ENCODE measurements around the gene PAFAH1B1.
A peak's percentile ranks its signal among the peaks of the same experiment; 100 is the strongest.
"Not testable (repeated sequence)": the region's sequence is repeated elsewhere in the genome, so short reads cannot be mapped to it uniquely, and the experiment has no call there.

Gene PAFAH1B1

DNA sequence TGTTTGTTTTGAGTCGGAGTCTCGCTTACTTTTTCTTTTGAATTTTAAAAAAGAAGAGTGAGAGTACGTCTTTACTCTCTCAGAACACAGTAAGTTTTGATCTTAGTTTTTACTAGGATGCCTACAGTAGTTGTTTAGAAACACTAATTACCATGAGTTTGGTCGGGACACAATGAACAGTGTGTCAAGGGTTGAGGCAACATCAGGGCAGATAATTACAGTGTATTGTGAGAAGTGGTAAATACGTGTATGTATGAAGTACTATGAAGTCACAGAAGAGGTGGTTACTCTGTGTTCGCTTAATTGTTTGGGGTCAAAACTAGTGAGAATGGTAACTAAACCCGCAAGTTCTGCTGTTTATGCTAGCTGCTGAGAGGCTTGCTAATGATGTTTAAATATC is 18.2 kb downstream of the PAFAH1B1 start:
- FAIRE-seq = no peak

DNA sequence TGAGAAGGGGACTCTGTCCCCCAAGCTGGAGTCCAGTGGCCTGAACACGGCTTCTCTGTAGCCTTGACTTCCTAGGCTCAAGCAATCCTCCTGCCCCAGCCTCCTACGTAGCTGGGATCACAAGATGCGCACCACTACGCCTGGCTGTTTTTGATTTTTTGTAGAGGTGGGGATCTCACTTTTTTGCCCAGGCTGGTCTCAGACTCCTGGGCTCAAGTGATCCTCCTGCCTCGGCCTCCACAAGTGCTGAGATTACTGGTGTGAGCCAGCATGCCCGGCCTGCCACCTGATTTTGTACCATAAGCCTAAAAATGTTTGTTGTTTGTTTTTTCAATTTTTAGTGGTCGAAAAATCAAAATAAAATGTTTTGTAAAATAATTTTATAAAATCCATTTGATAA is 19.2 kb downstream of the PAFAH1B1 start:
- DNase-seq (ENCODE audit: insufficient read length, low spot score) (no peak), FAIRE-seq (no peak)
- TF ChIP-seq POLR2A (IDR thresholded peaks at IDR 0.05; ENCODE audit: low read depth, low read length) (no peak), POLR2AphosphoS5 (IDR thresholded peaks at IDR 0.05; ENCODE audit: low read depth, low read length) (no peak), POU2F2 (IDR thresholded peaks at IDR 0.05; ENCODE audit: low read depth, low read length) (no peak)

More for the DNA sequence above, 18.2 kb downstream of the PAFAH1B1 start:
- TF ChIP-seq POLR2AphosphoS5 (IDR thresholded peaks at IDR 0.05; ENCODE audit: low read depth, low read length) = no peak
- no peak for TF ChIP-seq TAF1 (IDR thresholded peaks at IDR 0.05; ENCODE audit: low read depth, low read length)
- no peak for TF ChIP-seq POU2F2 (IDR thresholded peaks at IDR 0.05; ENCODE audit: low read depth, low read length)
- DNase-seq (ENCODE audit: insufficient read length, low spot score) = no peak

DNA sequence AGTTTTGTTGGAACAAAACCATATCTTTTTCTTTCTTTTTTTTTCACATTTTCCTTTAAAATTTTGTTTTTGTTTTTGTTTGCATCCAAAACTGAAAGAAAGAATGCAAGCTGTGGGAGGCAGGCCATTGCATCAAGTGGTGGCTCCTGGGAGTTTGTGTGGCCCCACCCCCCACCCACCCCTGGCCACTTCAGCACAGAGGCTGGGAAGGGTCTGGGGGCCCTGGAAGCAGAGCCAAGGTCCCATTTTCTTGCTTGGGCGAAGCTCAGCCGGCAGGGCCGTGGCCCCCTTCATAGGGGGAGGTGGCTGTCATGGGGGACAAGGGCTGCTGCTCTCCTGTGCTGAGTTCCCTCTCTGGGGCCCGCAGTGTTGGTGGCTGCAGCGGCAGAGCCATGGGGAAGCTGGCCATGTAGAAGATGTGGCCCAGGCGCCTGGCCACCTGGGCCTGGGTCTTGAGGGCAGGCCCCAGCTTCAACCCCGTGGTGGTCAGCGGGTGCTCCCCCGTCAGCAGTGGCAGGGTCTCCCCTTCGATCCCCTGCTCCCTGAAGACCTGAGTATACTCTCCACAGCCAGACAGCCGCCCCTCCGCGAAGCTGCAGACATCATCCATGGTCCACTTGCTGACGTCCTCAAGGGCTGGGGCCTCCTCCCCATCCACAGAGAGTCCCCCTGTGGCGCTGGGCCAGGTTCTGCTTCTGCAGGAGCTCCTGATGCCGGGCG is 19.8 kb downstream of the PAFAH1B1 start:
- no peak for FAIRE-seq
- DNase-seq (ENCODE audit: insufficient read length, low spot score) = no peak
- TF ChIP-seq POLR2A (IDR thresholded peaks at IDR 0.05; ENCODE audit: low read depth, low read length) (no peak), TAF1 (IDR thresholded peaks at IDR 0.05; ENCODE audit: low read depth, low read length) (no peak), POU2F2 (IDR thresholded peaks at IDR 0.05; ENCODE audit: low read depth, low read length) (no peak), PAX5 (IDR thresholded peaks at IDR 0.05; ENCODE audit: insufficient read depth, low read length, severe bottlenecking) (no peak), POLR2AphosphoS5 (IDR thresholded peaks at IDR 0.05; ENCODE audit: low read depth, low read length) (no peak)

DNA sequence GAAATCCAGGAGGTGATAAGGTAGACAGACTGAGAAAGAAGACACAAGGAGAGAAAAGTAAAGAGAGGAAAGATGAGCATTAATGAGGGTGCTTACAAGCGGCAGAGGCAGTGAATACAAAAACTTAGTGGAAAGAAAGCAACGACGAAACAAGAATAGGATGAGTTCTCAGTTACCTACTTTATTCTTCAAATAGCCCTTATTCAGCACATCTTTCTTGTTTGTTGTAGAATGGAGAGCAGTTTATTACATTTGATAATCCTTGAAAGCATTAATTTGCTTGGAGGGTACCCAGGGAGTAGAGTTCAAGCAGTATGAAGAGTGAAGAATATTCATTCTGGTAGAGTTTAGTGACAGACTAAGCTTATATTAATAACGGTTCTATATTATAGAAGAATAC is 22.4 kb downstream of the PAFAH1B1 start:
- FAIRE-seq = no peak
- DNase-seq (ENCODE audit: insufficient read length, low spot score) = no peak
- TF ChIP-seq PAX5 (IDR thresholded peaks at IDR 0.05; ENCODE audit: insufficient read depth, low read length, severe bottlenecking) (no peak), POLR2A (IDR thresholded peaks at IDR 0.05; ENCODE audit: low read depth, low read length) (no peak)

DNA sequence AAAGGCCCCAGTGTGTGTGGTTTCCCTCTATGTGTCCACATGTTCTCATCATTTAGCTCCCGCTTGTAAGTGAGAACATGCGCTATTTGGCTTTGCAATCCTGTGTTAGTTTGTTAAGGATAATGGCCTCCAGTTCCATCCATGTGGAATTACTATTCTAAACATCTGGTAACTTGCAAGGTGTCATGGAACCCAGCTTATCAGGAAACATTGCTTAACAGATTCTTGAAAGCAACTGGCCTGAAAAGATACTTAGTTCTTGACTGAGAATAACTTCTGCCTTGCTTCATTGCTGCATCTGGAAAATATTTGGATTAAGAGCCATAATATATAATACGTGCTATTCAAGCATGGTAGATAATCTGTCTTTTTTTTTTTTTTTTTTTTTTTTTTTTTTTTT is 27.8 kb downstream of the PAFAH1B1 start:
- TF ChIP-seq PAX5 (IDR thresholded peaks at IDR 0.05; ENCODE audit: insufficient read depth, low read length, severe bottlenecking) (no peak), POLR2A (IDR thresholded peaks at IDR 0.05; ENCODE audit: low read depth, low read length) (no peak), POLR2AphosphoS5 (IDR thresholded peaks at IDR 0.05; ENCODE audit: low read depth, low read length) (no peak), SPI1 (IDR thresholded peaks at IDR 0.05; ENCODE audit: low read depth, low read length) (no peak), TAF1 (IDR thresholded peaks at IDR 0.05; ENCODE audit: low read depth, low read length) (no peak), POU2F2 (IDR thresholded peaks at IDR 0.05; ENCODE audit: low read depth, low read length) (no peak)
- FAIRE-seq (peak; percentile 20), DNase-seq (ENCODE audit: insufficient read length, low spot score) (no peak)

DNA sequence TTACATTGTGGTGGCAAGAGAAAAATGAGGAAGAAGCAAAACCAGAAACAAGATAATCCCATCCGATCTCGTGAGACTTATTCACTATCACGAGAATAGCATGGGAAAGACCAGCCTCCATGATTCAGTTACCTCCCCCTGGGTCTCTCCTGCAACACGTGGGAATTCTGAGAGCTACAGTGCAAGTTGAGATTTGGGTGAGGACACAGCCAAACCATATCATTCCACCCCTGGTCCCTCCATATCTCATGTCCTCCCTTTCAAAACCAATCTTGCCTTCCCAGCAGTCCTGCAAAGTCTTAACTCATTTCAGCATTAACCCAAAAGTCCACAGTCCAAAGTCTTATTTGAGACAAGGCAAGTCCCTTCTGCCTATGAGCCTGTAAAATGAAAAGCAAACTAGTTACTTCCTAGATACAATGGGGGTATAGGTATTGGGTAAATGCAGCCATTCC is 28.5 kb downstream of the PAFAH1B1 start:
- FAIRE-seq; DNase-seq (ENCODE audit: insufficient read length, low spot score): not testable (repeated sequence)

DNA sequence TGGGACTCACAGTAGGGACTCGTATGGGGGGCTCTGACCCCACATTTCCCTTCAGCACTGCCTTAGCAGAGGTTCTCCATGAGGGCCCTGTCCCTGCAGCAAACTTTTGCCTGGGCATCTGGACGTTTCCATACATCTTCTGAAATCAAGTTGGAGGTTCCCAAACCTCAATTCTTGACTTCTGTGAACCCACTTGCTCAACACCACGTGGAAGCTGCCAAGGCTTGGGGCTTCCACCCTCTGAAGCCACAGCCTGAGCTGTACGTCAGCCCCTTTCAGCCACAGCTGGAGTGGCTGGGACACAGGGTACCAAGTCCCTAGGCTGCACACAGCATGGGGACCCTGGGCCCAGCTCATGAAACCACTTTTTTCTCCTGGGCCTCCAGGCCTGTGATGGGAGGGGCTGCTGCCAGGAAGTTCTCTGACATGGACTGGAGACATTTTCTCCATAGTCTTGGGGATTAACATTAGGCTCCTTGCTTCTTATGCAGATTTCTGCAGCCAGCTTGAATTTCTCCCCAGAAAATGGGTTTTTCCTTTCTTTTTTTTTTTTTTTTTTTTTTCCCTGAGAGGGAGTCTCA is 29.4 kb downstream of the PAFAH1B1 start:
- DNase-seq (ENCODE audit: insufficient read length, low spot score); FAIRE-seq: not testable (repeated sequence)

DNA sequence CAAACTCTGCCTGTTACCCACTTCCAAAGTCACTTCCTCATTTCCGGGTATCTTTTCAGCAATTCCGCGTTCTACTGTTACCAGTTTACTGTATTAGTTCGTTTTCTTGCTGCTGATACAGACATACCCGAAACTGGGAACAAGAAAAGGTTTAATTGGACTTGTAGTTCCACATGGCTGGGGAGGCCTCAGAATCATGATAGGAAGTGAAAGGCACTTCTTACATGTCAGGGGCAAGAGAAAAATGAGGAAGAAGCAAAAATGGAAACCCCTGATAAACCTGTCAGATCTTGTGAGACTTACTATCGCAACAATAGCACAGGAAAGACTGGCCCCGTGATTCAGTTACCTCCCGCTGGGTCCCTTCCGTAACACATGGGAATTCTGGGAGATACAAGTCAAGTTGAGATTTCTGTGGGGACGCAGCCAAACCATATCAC is 30.9 kb downstream of the PAFAH1B1 start:
- TF ChIP-seq SPI1 (IDR thresholded peaks at IDR 0.05; ENCODE audit: low read depth, low read length) (peak; percentile 75), TAF1 (IDR thresholded peaks at IDR 0.05; ENCODE audit: low read depth, low read length) (no peak), POLR2A (IDR thresholded peaks at IDR 0.05; ENCODE audit: low read depth, low read length) (no peak), PAX5 (IDR thresholded peaks at IDR 0.05; ENCODE audit: insufficient read depth, low read length, severe bottlenecking) (no peak), POLR2AphosphoS5 (IDR thresholded peaks at IDR 0.05; ENCODE audit: low read depth, low read length) (peak; percentile 45; the same call in 1 of the 2 replicates), POU2F2 (IDR thresholded peaks at IDR 0.05; ENCODE audit: low read depth, low read length) (no peak)
- FAIRE-seq (peak; percentile 87), DNase-seq (ENCODE audit: insufficient read length, low spot score) (no peak)

DNA sequence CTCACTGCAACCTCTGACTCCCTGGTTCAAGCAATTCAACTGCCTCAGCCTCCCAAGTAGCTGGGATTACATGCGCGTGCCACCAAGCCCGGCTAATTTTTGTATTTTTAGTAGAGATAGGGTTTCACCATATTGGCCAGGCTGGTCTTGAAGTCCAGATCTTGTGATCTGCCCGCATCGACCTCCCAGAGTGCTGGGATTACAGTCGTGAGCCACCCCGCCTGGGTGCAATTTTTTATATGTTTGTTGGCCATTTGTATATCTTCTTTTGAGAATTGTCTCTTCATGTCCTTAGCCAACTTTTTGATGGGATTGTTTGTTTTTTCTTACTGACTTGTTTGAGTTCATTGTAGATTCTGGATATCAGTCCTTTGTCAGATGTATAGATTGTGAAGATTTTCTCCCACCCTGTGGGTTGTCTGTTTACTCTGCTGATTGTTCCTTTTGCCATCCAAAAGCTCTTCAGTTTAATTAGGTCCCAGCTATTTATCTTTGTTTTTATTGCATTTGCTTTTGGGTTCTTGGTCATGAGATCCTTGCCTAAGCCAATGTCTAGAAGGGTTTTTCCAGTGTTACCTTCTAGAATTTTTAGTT is 33.3 kb downstream of the PAFAH1B1 start:
- not testable (repeated sequence) for FAIRE-seq; DNase-seq (ENCODE audit: insufficient read length, low spot score)

DNA sequence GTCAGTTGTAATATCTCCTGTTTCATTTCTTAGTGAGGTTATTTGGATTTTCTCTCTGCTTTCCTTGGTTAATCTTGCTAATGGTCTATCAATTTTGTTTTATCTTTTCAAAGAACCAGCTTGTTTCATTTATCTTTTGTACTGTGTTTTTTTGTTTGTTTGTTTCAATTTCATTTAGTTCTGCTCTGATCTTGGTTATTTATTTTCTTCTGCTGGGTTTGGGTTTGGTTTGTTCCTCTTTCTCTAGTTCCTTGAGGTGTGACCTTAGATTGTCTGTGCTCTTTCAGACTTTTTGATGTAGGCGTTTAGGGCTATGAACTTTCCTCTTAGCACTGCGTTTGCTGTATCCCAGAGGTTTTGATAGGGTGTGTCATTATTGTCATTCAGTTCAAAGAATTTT is 35.5 kb downstream of the PAFAH1B1 start:
- DNase-seq (ENCODE audit: insufficient read length, low spot score); FAIRE-seq: not testable (repeated sequence)

DNA sequence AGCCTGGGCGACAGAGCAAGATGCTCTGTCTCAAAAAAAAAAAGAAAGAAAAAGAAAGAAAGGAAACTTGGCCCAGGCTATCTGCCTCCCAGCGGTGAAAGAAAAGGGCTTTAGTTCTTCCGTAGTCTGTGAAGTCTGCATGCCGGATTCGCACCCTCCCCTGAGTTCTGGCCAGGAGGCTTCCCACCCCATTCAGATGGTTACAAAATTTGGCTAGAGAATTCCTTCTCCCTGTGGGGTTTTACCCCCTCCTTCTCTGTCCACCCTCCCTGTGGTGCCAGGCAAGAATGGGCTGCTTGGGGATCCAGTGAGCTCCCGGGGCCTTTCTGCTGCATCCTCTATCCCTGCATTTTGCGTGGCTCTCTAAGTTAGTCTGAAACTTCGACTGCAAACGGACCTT is 37.8 kb downstream of the PAFAH1B1 start:
- FAIRE-seq = no peak
- no peak for TF ChIP-seq SPI1 (IDR thresholded peaks at IDR 0.05; ENCODE audit: low read depth, low read length)
- no peak for TF ChIP-seq POLR2A (IDR thresholded peaks at IDR 0.05; ENCODE audit: low read depth, low read length)
- no peak for TF ChIP-seq POU2F2 (IDR thresholded peaks at IDR 0.05; ENCODE audit: low read depth, low read length)
- no peak for TF ChIP-seq PAX5 (IDR thresholded peaks at IDR 0.05; ENCODE audit: insufficient read depth, low read length, severe bottlenecking)
- TF ChIP-seq TAF1 (IDR thresholded peaks at IDR 0.05; ENCODE audit: low read depth, low read length) = no peak
- no peak for TF ChIP-seq POLR2AphosphoS5 (IDR thresholded peaks at IDR 0.05; ENCODE audit: low read depth, low read length)
- no peak for DNase-seq (ENCODE audit: insufficient read length, low spot score)
